HG03039 (cell line): ENCODE data around the gene MRC1.

Experiments
- ATAC-seq: cut with Tn5 transposase; IDR thresholded peaks from one replicate; pipeline ENCODE4 v1.9.1; 2021; ENCODE audit warnings: mild to moderate bottlenecking, moderate library complexity; ENCODE audit not compliant: unreplicated experiment

MRC1 gene

DNA sequence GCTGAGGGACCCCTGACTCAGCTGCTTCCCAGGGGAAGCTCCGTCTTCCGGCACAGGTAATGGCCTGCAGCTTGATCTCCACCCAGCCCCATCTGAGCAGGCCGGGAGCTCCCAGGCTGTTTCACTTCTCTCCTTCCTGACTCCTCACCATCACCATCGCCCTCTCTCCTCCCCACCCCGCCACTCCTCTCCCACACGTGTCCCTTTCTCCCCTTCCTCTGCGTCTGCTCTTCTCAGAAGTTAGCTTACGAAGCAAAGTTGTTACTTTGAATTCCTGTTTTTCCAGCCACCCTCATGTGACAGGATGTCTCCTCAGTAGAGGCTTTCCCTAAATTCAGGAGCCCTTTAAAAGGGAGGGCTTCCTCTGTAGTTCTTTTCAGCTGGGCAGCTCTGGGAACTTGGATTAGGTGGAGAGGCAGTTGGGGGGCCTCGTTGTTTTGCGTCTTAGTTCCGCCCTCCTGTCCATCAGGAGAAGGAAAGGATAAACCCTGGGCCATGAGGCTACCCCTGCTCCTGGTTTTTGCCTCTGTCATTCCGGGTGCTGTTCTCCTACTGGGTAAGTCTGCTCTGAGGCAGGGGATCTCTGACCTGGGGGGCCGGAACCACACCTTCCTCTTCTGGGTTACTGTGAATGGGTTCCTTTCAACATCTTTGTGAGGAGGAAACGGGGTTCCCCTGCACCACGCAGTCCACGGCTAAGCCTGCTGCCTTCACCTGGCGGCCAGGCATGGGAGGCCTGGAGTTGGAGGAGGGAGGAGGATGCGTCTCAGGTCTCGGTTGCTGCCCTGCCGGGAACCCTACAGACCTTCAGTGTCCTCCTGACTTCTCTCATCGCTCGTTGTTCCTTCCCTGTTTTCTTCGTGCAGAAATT lies at the start of gene MRC1:
Gene MRC1, plus strand, starts transcription at position 378 of the 871 bp plus-strand sequence. Its CDS starts 118 bp downstream, at position 496.
- ATAC-seq = no peak

DNA sequence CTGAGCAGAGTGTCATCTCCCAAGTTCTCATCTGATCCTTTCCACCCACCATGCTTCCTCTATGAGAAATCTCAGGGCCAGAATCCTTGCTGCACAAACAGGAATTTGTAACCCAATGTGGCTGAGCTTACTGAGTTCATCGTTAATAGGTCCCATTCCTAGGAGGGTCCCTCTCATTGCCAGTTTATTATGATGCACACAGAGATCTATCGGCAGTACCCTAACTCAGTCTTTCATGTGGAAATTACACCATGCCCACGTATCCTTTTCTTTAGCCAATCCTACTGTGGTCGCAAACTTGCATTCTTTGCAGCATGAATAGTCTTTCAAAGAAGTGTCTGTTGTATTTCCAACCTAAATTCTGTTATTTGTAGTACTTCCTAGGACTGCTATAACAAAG lies 45.0 kb upstream of the MRC1 start:
- no peak for ATAC-seq

- no peak for ATAC-seq
Measured at GRCh38 chr10:17765602-17766001, 43.5 kb upstream of the MRC1 start.

DNA sequence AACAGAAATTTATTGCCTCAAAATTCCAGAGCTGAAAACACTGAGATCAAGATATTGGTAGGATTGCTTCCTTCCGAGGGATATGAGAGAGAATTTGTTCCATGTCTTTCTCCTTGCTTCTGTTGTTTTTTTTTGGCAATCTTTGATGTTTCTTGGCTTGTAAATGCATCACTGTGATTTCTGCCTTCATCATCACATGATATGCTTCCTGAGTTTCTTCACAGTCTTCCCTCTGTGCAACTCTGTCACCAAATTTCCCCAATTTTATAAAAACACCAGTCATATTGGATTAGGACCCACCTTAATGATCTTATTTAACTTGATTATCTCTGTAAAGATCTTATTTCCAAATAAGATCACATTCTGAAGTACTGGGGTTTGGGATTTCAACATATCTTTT lies 42.4 kb upstream of the MRC1 start:
- no peak for ATAC-seq

- no peak for ATAC-seq
Measured at GRCh38 chr10:17768496-17768895, 40.7 kb upstream of the MRC1 start.

GRCh38 chr10:17768957-17769356 lies 40.2 kb upstream of the MRC1 start:
- no peak for ATAC-seq

- no peak for ATAC-seq
Measured at GRCh38 chr10:17771017-17771416, 38.1 kb upstream of the MRC1 start.

DNA sequence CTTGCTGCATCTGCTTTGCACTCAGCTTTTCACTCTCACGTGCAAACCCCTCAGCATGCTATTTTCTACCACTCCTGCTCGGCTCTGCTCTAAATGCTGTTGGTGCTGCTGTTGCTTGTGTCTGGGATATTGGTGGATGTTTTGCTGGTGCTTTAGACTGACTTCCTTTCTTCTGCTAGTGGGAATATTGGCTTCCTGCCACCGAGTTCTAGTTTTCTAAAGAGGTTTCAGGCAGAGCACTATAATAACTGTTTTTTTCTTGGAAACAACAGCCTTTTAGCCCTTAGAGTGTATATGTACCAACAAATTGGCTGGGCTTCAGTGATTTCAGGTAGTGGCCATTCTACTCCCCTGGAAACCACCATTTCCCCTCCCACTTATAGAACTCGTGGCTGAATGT lies 29.4 kb upstream of the MRC1 start:
- no peak for ATAC-seq

DNA sequence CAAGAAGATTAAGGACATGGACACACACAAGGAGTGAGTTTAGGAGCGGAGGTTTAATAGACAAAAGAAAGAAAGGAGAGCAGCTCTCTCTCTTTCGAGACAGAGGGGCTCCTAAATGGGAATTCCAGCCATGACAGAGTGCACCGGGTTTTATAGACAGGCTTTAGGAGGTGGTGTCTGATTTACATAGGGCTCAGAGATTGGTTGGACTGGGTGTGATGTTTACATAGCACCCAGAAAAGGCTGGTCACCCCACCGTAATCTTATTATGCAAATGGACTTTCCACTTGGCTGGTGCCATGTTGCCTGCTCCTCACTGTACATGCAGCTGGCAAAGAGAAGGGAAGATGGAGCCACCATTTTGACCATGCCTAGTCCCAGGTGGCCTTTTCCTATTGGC lies 28.4 kb upstream of the MRC1 start:
- ATAC-seq = no peak

DNA sequence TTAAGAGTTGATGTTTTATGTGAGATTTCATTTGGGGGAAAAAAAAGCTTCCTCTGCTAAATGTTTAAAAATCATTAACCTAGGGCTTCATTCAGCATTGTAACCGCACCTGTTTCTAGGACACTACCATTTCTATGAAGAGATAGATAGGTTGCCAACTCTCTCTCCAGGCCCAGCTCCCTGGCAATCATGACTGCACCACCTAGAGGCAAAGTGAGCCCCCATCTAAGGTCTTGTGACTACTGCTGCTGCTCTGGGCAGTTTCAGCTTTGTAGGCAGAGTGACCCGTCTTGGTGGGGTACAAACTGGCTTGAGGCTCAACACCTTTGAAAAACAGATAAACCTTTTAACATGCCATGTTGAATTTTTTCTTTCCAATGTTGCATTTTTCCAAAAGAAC lies 27.3 kb upstream of the MRC1 start:
- ATAC-seq = no peak

DNA sequence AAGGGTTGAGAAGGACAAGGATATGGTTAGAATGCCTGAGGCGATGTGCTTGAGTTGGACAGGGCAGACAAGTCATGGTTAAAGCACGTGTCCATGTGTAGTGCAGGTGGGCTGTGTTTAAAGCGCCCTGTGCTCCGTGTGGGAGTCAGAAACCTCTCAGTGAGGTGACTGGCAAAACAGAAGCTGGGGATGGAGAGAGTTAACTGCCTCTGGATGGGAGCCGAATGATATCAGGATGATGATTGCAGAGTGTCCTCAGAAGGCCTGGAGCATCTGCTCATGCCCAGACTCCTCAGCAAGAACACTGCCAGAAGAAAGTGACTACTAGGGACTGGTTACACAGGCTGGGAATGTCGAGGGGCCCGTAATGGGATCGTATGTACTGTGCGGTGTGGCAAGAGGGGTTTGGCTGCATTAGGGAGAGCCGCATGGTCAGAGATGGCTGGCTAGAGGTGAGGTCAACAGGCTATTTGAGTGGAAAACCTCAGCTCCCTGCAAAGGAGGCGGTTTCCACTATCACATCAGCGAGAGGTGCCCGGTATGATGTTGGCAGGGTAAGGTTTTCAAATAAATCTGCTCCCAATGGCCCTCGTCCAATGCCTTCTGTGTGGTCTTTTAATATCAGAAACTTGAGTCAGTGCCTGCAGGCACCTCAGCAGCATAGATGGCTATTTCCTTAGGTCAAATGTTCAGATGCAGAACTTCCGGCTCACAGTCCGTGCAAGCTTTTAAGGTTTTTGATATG lies 26.1 kb upstream of the MRC1 start:
- no peak for ATAC-seq

GRCh38 chr10:17783751-17784150 lies 25.4 kb upstream of the MRC1 start:
- no peak for ATAC-seq

DNA sequence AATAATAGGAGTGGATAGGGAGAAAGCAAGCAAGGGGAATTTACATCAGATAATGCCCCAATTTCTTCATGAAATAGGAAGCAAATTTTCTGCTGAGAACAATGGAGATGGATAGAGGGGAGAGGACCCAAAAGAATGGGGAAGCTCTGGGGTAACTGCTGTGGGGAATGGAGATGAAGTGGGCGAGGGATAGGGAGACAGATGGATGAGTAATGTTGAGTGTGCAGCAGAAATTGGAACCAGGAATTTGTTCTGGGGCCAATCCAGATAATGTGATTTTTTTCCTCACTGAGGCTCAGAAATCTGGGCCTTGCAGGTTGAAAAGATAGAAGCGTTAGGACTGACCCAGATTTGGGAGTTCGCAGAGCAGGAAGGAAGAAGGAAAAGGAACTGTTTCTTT lies 24.5 kb upstream of the MRC1 start:
- ATAC-seq = no peak

- ATAC-seq = no peak
Measured at GRCh38 chr10:17785276-17785930, 23.7 kb upstream of the MRC1 start.

DNA sequence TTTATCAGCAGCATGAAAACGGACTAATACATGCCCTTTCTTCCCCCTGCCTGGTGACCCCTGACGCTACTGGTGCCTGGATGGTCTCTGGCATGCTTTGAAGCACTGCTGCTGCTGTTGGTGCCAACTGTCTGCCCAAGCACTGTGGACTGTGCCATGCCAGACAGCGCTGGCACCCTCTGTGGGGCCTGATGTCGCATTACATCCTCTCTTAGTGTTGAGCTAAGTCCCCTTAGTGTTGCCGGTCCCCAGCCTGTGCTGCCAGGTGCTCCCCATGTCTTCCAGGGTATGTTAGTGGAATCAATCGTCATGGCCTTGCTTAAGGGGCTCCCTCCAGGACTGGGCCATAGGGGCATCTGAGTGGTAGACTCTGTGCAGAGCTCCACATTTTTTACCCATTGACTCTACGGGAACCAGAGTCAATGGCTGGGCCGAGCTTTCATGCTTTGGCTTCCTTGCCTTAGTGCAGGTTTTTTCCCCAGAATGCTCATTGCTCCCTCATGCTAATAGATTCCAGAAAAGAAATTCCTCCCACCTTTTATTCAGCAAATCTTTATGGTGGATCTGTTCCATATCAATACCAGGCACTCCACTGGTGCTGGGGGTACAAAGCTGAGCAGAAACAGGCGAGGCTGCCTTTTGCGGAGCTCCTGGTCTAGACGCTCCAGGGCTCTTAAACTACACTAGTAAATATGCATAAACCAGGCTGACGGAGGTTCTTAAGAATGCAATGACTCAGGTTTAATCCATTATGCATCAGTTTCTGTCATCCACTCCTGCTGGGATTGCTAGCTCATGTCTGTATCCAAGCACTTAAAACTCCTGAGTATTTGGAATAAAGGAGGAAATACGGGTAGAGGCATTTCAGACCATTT lies 21.8 kb upstream of the MRC1 start:
- no peak for ATAC-seq

DNA sequence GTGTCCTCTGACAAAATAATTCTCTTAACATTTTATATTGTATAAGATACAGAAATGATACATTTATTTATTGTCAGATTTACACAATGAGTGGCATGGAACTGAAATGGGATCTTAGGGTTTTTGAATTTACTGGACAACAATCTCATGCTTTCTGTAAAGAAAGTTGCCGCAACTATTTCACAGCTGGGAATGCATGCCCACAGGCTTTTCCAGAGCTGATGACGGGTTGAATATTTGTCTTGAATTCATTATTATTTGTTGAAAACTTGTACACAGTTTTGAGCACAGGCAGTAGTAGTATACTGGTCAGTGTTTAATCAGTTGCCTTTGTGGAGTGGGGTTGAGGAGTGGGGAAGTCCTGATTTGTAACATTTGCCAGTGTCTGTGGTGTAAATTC lies 20.5 kb upstream of the MRC1 start:
- ATAC-seq = no peak

- no peak for ATAC-seq
Measured at GRCh38 chr10:17789396-17789795, 19.8 kb upstream of the MRC1 start.

DNA sequence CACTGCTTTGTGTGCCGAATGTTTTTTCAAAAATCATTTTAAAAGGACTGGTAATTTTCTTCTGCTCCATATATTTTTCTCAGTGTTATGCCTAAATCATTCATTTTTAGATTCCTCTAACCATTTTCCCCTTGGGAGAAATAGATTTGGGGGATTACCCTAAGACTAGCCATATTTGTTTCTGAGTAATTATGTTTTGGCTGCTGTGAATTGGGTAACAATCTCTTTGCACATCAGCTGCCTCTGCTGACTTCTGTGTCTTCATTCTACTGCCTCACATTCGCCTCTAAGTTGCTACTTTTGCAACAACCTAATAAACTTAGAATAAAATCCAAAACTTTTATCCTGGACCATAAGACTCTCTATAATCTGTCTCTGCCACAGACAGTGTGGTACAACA lies 18.5 kb upstream of the MRC1 start:
- ATAC-seq = no peak

GRCh38 chr10:17792991-17793390 lies 16.2 kb upstream of the MRC1 start:
- no peak for ATAC-seq

DNA sequence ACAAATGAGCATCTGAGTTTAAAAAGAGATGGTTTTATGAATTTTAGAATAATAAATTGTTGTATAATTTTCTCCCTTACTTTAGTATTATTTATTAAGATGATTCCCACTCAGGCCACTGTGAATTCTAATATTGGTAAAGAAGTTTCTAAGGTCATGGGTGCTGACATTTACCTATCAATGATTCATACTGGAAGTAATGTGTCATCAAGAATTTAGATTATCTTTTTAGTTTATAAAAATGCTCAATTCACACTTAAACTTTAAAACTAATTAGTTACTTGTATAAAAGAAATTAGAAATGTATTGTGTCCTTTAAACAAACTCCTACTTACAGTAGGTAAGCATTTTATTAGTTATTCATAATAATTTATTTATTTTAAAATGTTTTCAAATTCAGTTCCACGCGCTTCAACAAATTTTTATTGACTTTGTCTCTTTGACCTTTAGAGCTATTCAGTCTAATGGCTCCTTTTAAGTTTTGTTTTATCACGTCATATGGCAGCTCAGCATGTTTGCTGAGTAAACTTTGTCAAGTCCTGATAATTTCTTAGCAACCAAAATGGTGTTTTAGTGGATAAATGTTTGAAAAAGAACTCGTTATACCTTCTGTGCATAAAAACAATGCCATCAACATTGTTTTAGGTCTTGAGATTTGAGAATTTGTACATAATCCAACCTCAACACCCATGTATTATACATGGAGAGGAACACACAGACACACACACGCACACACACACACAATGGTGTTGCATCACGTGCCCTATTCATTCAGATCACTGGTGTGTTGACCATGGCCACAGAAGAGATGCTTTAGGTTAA lies 15.1 kb upstream of the MRC1 start:
- ATAC-seq = no peak
